Parathyroid adenoma (tissue), 2 donors: ENCODE measurements around the gene TMEM190.

ENCODE experiments used
- H2AFZ ChIP-seq: fragments of 300-600 bp; sonication (generic); one replicate; pipeline ENCODE4 v1.7.0; 2017; ENCODE audit warnings: antibody characterized with exemption, mild to moderate bottlenecking
- H3K27ac ChIP-seq: fragments of 300-600 bp; sonication (generic); one replicate; pipeline ENCODE4 v1.7.0; 2017
- H3K27me3 ChIP-seq: fragments of 300-600 bp; sonication (generic); one replicate; pipeline ENCODE4 v1.7.0; 2017; ENCODE audit warnings: low read length; ENCODE audit not compliant: control insufficient read depth, insufficient read depth
- H3K36me3 ChIP-seq: fragments of 300-600 bp; sonication (generic); one replicate; pipeline ENCODE4 v1.7.0; 2017; ENCODE audit warnings: low read length; ENCODE audit not compliant: control insufficient read depth, insufficient read depth
- H3K4me1 ChIP-seq: fragments of 300-600 bp; sonication (generic); one replicate; pipeline ENCODE4 v1.7.0; 2017; ENCODE audit warnings: control low read depth
- H3K4me2 ChIP-seq: fragments of 300-600 bp; sonication (generic); one replicate; pipeline ENCODE4 v1.7.0; 2017; ENCODE audit warnings: low read length
- H3K4me3 ChIP-seq: fragments of 300-600 bp; sonication (generic); one replicate; pipeline ENCODE4 v1.7.0; 2017; ENCODE audit warnings: low read depth, low read length
- H3K79me2 ChIP-seq: fragments of 300-600 bp; sonication (generic); one replicate; pipeline ENCODE4 v1.7.0; 2017; ENCODE audit warnings: control low read depth
- H3K9ac ChIP-seq: fragments of 300-600 bp; sonication (generic); one replicate; pipeline ENCODE4 v1.7.0; 2017; ENCODE audit warnings: mild to moderate bottlenecking
- H3K9me3 ChIP-seq: fragments of 300-600 bp; sonication (generic); one replicate; pipeline ENCODE4 v1.7.0; 2017; ENCODE audit warnings: low read length; ENCODE audit not compliant: control insufficient read depth
- TF ChIP-seq, protein P1 (sequence below): fragments of 300-600 bp; sonication (generic); IDR thresholded peaks from one replicate; pipeline ENCODE4 v1.7.0; 2017; ENCODE audit warnings: antibody characterized with exemption, mild to moderate bottlenecking
- donor health status: primary hyperparathyroidism.

The TMEM190 gene

GRCh38 chr19:55369653-55370304, 6.8 kb upstream of the TMEM190 start:
- Histone ChIP-seq H3K27me3 (peaks cover 10% of the 10 kb centered on the region), H3K4me1 (no peaks in the 10 kb centered on the region), H3K4me2 (peak overlapping the region; percentile 47), H3K9me3 (no peaks in the 10 kb centered on the region), H3K27ac (no peak overlapping the region), H3K4me3 (peak overlapping the region; percentile 11), H3K36me3 (no peaks in the 10 kb centered on the region), H2AFZ (no peak overlapping the region), H3K9ac (no peak overlapping the region), H3K79me2 (no peaks in the 10 kb centered on the region)
- TF ChIP-seq, protein P1, sequence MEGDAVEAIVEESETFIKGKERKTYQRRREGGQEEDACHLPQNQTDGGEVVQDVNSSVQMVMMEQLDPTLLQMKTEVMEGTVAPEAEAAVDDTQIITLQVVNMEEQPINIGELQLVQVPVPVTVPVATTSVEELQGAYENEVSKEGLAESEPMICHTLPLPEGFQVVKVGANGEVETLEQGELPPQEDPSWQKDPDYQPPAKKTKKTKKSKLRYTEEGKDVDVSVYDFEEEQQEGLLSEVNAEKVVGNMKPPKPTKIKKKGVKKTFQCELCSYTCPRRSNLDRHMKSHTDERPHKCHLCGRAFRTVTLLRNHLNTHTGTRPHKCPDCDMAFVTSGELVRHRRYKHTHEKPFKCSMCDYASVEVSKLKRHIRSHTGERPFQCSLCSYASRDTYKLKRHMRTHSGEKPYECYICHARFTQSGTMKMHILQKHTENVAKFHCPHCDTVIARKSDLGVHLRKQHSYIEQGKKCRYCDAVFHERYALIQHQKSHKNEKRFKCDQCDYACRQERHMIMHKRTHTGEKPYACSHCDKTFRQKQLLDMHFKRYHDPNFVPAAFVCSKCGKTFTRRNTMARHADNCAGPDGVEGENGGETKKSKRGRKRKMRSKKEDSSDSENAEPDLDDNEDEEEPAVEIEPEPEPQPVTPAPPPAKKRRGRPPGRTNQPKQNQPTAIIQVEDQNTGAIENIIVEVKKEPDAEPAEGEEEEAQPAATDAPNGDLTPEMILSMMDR, result no peak

GRCh38 chr19:55370305-55370988, 6.2 kb upstream of the TMEM190 start, which contains the start of gene IL11:
IL11 (minus strand) TSS chr19:55370463; CDS start chr19:55370310, 153 bp downstream.
- H3K36me3 ChIP-seq, result no peaks in the 10 kb centered on the region
- peak within 1 kb of the TSS; percentile 11 for H3K4me3 ChIP-seq
- peaks cover 10% of the 10 kb centered on the region for H3K27me3 ChIP-seq
- H3K9ac ChIP-seq, result no peak within 1 kb of the TSS
- H3K9me3 ChIP-seq, result no peaks in the 10 kb centered on the region
- H3K4me2 ChIP-seq, result peak within 1 kb of the TSS; percentile 47
- H3K4me1 ChIP-seq, result no peaks in the 10 kb centered on the region
- H3K79me2 ChIP-seq, result no peaks in the 10 kb centered on the region
- no peak within 1 kb of the TSS for H3K27ac ChIP-seq
- peak within 1 kb of the TSS; percentile 50 for H2AFZ ChIP-seq
- TF ChIP-seq, protein P1, result no peak

DNA sequence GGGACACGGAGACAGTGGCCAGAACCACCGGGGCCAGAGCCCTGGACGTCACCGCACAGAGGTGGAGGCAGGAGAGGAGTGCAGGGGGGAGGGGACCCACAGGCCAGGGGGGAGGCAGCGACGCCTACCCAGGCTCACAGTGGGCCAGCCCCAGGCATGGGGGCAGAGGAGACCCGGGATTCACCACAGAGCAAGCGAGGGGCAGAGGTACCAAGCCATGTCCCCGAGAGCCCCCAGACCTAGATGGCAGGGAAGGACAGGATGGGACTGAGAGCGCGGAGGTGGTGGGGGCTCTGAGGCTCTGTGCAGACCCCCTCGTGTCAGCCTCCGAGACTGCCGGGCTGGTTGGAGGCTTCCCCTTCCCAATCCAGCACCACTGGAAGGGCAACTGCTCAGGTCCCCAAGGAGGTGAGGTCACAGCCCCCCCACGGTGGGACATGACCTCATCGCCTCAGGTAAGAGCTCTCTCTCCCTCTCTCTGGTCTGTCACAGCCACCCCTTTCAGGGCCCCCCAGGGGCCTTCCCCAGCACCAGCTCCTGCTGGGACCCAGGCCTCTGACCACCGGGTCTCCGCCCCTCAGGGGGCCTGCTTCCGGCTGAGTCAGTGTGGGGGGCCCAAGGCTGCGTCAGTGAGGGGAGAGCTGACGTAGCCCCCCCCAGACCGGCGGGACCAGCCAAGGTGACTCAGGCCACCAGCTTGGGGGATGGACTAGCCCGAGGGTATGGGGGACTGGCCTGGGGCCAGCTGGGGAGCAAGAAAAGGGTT, 4.1 kb upstream of the TMEM190 start:
- no peak overlapping the region for H3K9ac ChIP-seq
- no peak overlapping the region for H3K4me2 ChIP-seq
- no peaks in the 10 kb centered on the region for H3K36me3 ChIP-seq
- no peaks in the 10 kb centered on the region for H3K79me2 ChIP-seq
- TF ChIP-seq, protein P1, result no peak
- no peak overlapping the region for H3K4me3 ChIP-seq
- H3K27ac ChIP-seq, result no peak overlapping the region
- H3K9me3 ChIP-seq, result no peaks in the 10 kb centered on the region
- H3K4me1 ChIP-seq, result no peaks in the 10 kb centered on the region
- peaks cover 10% of the 10 kb centered on the region for H3K27me3 ChIP-seq
- no peak overlapping the region for H2AFZ ChIP-seq

DNA sequence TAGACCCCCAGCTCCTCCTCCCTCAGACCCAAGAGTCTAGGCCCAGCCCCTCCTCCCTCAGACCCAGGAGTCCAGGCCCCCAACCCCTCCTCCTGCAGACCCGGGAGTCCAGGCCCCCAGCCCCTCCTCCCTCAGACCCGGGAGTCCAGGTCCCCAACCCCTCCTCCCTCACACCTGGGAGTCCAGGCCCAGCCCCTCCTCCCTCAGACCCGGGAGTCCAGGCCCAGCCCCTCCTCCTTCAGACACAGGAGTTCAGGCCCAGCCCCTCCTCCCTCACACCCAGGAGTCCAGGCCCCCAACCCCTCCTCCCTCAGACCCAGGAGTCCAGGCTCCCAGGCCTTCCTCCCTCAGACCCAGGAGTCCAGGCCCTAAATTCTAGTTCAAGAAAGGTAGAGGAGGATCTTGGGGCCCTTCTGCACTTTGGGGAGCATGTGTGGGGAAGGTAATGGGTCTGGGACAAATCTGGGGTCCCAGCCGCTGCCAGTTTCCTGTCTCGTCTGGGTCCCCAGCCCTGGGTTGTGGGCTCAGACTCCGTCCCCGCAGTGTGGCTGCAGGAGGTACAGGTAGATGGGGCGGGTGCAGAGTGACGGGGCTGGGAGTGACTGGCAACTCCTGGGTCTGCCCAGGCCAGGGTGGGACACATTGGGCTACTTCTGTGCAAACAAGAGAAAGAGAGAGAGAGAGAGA, 3.2 kb upstream of the TMEM190 start:
- H3K27me3 ChIP-seq, result peaks cover 10% of the 10 kb centered on the region
- no peak overlapping the region for H3K9ac ChIP-seq
- no peaks in the 10 kb centered on the region for H3K4me1 ChIP-seq
- no peaks in the 10 kb centered on the region for H3K79me2 ChIP-seq
- no peak overlapping the region for H2AFZ ChIP-seq
- no peak overlapping the region for H3K4me2 ChIP-seq
- TF ChIP-seq, protein P1, result no peak
- no peak overlapping the region for H3K27ac ChIP-seq
- H3K9me3 ChIP-seq, result no peaks in the 10 kb centered on the region
- no peaks in the 10 kb centered on the region for H3K36me3 ChIP-seq
- no peak overlapping the region for H3K4me3 ChIP-seq
